ENCODE results near the gene CACNA1F.

Gene CACNA1F

DNA sequence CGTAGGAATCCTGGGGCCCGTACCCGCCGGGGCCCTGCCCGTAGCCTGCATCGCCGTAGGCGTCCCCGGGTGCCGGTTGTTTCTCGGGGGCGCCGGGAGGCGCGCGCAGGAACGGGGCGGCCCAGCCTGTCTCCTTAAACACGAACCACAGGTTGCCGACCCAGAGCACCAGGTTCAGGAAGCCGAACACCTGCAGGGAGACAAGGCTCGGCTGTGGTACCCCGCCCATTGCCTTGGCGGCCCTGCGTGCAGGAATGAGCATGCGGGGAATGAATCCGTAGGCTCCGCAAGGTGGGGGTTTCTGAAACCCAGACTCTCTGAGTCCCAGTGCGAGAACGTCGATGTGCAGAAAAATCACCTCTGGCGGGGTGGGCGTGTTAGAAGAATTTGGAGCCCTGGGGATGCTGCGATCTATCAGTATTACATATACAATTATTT is 41.5 kb downstream of the CACNA1F start:
- TF ChIP-seq CSDC2 (CRISPR knock-in tag; IDR thresholded peaks at IDR 0.05): no peak
- TF ChIP-seq ZNF565 (CRISPR knock-in tag; conservative IDR thresholded peaks at IDR 0.05; ENCODE audit: low read depth): no peak
- TF ChIP-seq ZNF8 (CRISPR knock-in tag; IDR thresholded peaks at IDR 0.05): no peak
- TF ChIP-seq SNAI2 (CRISPR knock-in tag; IDR thresholded peaks at IDR 0.05): no peak
- no peak for TF ChIP-seq TOX (CRISPR knock-in tag; IDR thresholded peaks at IDR 0.05; ENCODE audit: borderline replicate concordance)
- no peak for TF ChIP-seq RARB (CRISPR knock-in tag; IDR thresholded peaks at IDR 0.05)
- TF ChIP-seq POU6F1 (CRISPR knock-in tag; IDR thresholded peaks at IDR 0.05; ENCODE audit: borderline replicate concordance, low read depth): no peak
- TF ChIP-seq, protein P1, sequence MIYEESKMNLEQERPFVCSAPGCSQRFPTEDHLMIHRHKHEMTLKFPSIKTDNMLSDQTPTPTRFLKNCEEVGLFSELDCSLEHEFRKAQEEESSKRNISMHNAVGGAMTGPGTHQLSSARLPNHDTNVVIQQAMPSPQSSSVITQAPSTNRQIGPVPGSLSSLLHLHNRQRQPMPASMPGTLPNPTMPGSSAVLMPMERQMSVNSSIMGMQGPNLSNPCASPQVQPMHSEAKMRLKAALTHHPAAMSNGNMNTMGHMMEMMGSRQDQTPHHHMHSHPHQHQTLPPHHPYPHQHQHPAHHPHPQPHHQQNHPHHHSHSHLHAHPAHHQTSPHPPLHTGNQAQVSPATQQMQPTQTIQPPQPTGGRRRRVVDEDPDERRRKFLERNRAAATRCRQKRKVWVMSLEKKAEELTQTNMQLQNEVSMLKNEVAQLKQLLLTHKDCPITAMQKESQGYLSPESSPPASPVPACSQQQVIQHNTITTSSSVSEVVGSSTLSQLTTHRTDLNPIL (CRISPR knock-in tag; IDR thresholded peaks at IDR 0.05; ENCODE audit: low read depth): no peak
- TF ChIP-seq PPARA (CRISPR knock-in tag; IDR thresholded peaks at IDR 0.05; ENCODE audit: borderline replicate concordance): no peak
- no peak for TF ChIP-seq GLIS3 (CRISPR knock-in tag; IDR thresholded peaks at IDR 0.05)
- TF ChIP-seq ZFP3 (CRISPR knock-in tag; IDR thresholded peaks at IDR 0.05): no peak
- TF ChIP-seq ESRRG (CRISPR knock-in tag; IDR thresholded peaks at IDR 0.05): no peak
- TF ChIP-seq, protein P2, sequence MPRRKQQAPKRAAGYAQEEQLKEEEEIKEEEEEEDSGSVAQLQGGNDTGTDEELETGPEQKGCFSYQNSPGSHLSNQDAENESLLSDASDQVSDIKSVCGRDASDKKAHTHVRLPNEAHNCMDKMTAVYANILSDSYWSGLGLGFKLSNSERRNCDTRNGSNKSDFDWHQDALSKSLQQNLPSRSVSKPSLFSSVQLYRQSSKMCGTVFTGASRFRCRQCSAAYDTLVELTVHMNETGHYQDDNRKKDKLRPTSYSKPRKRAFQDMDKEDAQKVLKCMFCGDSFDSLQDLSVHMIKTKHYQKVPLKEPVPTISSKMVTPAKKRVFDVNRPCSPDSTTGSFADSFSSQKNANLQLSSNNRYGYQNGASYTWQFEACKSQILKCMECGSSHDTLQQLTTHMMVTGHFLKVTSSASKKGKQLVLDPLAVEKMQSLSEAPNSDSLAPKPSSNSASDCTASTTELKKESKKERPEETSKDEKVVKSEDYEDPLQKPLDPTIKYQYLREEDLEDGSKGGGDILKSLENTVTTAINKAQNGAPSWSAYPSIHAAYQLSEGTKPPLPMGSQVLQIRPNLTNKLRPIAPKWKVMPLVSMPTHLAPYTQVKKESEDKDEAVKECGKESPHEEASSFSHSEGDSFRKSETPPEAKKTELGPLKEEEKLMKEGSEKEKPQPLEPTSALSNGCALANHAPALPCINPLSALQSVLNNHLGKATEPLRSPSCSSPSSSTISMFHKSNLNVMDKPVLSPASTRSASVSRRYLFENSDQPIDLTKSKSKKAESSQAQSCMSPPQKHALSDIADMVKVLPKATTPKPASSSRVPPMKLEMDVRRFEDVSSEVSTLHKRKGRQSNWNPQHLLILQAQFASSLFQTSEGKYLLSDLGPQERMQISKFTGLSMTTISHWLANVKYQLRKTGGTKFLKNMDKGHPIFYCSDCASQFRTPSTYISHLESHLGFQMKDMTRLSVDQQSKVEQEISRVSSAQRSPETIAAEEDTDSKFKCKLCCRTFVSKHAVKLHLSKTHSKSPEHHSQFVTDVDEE (CRISPR knock-in tag; IDR thresholded peaks at IDR 0.05): no peak
- no peak for TF ChIP-seq OSR1 (CRISPR knock-in tag; IDR thresholded peaks at IDR 0.05)
- no peak for TF ChIP-seq ARNTL (CRISPR knock-in tag; IDR thresholded peaks at IDR 0.05; ENCODE audit: borderline replicate concordance, low read depth)
- ATAC-seq: peak; percentile 7

DNA sequence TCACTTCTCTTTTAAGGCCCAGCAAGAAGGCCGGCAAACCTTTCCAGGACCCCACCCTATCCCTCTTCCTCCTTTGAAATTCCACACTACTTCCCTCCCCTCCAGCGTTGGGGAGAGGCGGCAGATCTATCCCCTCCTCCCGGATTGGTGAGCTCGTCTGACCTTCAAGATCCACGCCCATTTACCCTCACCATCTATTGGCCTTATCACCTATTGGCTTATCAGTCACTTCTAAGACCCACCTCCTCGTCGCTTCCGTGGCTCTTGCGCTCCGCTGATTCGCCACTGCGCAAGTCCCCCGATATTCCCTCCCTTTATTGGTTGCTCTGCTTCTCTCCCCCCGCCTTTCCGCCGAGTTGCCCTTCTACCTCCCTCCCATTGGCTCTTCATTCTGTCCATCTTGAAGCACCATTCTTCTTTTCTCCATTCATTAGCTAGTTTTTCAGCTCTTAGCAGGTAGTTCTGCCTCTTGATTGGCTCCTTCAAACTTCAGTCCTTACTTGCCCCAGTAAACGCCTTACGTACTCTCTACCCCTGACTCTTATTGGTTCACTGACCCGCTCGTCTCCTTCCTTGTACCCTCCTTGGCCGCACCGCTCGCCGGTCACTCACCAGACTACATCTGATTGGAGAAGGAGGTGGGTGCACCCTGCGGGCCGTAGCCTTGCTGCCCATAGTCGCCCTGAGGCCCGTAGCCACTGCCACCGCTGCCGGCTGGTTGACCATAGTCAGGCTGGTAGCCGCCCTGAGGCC is 42.1 kb downstream of the CACNA1F start:
- TF ChIP-seq TCF4 (CRISPR knock-in tag; IDR thresholded peaks at IDR 0.05; ENCODE audit: borderline replicate concordance) (no peak), TOX (CRISPR knock-in tag; IDR thresholded peaks at IDR 0.05; ENCODE audit: borderline replicate concordance) (no peak), BACH2 (CRISPR knock-in tag; IDR thresholded peaks at IDR 0.05; ENCODE audit: borderline replicate concordance) (no peak), OSR1 (CRISPR knock-in tag; IDR thresholded peaks at IDR 0.05) (no peak), ZNF70 (CRISPR knock-in tag; IDR thresholded peaks at IDR 0.05) (no peak), GLIS3 (CRISPR knock-in tag; IDR thresholded peaks at IDR 0.05) (no peak), ZNF8 (CRISPR knock-in tag; IDR thresholded peaks at IDR 0.05) (no peak), ZFP30 (CRISPR knock-in tag; IDR thresholded peaks at IDR 0.05) (no peak), ISL1 (CRISPR knock-in tag; IDR thresholded peaks at IDR 0.05) (no peak)
- TF ChIP-seq, protein P3, sequence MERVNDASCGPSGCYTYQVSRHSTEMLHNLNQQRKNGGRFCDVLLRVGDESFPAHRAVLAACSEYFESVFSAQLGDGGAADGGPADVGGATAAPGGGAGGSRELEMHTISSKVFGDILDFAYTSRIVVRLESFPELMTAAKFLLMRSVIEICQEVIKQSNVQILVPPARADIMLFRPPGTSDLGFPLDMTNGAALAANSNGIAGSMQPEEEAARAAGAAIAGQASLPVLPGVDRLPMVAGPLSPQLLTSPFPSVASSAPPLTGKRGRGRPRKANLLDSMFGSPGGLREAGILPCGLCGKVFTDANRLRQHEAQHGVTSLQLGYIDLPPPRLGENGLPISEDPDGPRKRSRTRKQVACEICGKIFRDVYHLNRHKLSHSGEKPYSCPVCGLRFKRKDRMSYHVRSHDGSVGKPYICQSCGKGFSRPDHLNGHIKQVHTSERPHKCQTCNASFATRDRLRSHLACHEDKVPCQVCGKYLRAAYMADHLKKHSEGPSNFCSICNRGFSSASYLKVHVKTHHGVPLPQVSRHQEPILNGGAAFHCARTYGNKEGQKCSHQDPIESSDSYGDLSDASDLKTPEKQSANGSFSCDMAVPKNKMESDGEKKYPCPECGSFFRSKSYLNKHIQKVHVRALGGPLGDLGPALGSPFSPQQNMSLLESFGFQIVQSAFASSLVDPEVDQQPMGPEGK (CRISPR knock-in tag; IDR thresholded peaks at IDR 0.05; ENCODE audit: borderline replicate concordance): no peak
- TF ChIP-seq, protein P2 (CRISPR knock-in tag; IDR thresholded peaks at IDR 0.05): no peak
- TF ChIP-seq, protein P1 (CRISPR knock-in tag; IDR thresholded peaks at IDR 0.05; ENCODE audit: low read depth): no peak
- ATAC-seq: peak; percentile 96

Measured in SK-N-SH treated with all-trans-retinoic acid at 6 μM for 48 hours (cell line).